NCI-H226 (cell line): ENCODE measurements around the gene URI1.
"Not testable (repeated sequence)": the region's sequence is repeated elsewhere in the genome, so short reads cannot be mapped to it uniquely, and the experiment has no call there.

Experiments
- DNase-seq: peaks from one replicate; pipeline ENCODE4 v3.0.0-alpha.2; 2015

The URI1 gene, protein sequence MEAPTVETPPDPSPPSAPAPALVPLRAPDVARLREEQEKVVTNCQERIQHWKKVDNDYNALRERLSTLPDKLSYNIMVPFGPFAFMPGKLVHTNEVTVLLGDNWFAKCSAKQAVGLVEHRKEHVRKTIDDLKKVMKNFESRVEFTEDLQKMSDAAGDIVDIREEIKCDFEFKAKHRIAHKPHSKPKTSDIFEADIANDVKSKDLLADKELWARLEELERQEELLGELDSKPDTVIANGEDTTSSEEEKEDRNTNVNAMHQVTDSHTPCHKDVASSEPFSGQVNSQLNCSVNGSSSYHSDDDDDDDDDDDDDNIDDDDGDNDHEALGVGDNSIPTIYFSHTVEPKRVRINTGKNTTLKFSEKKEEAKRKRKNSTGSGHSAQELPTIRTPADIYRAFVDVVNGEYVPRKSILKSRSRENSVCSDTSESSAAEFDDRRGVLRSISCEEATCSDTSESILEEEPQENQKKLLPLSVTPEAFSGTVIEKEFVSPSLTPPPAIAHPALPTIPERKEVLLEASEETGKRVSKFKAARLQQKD

GRCh38 chr19:29941828-29942403 is at the start of gene URI1:
URI1 (plus strand) TSS chr19:29942239; CDS start chr19:29942548, 309 bp downstream.
- peak; percentile 72 for DNase-seq

DNA sequence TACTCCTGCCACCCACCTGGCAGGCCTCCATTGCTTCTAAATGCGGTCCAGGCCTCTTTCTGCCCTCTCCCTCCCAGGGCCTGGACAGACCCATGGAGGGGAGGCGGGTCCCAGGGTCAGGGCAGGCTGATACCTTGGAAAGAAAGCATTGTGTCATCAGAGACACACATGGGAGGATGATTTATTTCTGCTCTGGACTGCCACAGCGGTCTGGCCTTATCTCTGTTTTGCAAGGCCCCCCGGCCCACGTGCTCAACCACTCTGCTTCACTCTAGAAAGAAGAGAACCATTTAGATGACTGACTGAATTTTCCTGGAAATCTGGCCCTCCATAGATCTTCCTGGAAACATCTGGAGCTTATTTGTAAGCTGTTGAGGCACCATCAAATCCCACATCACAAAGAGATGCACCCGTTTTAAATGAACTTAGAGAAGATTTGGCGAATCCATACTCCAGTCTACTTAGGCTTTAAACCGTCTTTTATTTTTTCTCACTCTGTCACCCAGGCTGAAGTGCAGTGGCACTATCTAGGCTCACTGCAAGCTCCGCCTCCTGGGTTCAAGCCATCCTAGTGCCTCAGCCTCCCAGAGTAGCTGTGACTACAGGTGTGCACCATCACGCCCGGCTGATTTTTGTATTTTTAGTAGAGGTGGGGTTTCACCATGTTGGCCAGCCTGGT is 48.3 kb upstream of the URI1 start:
- no peak for DNase-seq

DNA sequence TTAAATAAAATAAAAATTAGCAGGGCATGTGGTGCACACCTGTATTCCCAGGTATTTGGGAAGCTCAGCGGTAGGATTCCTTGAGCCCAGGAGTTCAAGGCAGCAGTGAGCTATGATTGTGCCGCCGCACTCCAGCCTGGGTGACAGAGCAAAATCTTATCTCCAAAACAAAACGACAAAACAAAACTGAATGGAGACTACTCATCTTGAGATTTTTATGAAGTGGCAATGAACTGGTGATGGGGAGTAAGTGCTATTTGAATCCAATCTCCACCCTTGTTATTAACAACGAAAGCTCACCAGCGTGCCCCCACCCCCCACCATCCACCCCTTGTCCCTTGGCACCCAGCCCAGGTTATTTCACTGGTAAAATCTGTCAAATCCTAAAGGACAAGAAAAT is 45.2 kb upstream of the URI1 start:
- no peak for DNase-seq

- no peak for DNase-seq
These were observed 44.6 kb upstream of the URI1 start for GRCh38 chr19:29897466-29897865.

- DNase-seq = no peak
These were observed 38.0 kb upstream of the URI1 start for GRCh38 chr19:29904017-29904416.

DNA sequence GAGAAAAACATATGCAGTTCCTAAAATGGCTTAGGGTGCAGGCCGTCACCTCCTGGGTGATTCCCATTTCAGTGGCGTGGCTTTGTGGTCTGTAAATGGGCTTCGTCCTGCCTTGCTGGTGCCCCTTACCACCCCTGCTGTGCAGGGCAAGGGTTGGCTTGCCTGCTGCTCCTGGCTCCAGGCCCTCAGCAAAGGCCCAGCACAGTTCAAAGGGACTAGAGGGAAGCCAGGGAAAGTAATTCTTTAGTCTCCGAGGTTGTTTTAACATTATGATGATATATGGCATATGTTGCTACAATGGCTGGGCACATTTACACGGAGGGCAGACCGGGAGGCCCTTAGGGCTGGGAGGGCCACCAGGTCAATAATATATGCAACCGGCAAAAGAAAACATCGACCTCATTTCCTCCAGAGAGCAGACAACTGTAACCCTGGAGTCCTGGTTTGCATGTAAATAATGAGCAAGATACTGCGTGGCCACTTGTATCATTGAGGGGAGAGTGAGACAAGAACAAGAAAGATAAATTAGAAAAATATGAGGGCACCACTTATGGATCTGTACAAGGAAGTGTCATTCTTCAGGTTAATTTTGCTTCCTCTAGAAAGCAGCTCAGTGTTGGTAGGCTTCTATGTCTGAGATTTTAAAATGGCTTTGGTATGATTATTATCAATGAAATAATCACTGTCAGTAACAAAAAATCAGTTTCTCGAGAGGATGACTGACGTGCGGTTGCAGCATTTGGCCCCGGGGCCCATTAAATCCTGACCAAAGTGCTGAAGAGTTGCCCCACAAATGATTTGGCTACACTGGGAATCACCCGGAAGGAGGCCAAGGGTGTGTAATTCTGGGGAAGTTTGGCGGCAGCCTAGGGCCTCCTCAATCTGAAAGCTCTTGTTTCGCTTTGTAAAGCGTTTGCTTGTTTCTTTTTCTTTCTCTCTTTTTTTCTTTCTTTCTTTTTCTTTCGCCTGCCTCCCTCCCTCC is 32.8 kb upstream of the URI1 start:
- DNase-seq = no peak

DNA sequence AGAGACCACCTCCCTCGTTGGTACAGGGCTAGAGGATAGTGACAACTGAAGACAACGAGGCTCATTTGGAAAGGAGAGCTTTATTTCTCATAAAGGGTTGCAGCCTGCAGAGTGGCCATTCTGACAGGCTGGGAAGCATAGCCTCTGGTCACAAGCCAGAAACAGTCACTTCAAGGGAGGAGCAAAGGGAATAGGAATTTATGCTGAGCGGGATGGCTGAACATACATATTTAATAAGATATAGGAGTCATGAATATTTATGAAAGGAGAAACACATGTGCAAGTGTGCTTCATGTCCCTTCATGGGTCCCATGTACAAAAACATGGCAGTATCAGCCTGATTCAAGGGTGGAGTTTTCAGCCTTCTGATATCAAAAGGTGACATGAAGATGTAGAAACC is 27.1 kb upstream of the URI1 start:
- no peak for DNase-seq

- not testable (repeated sequence) for DNase-seq
These were observed 26.2 kb upstream of the URI1 start for GRCh38 chr19:29915832-29916231.

DNA sequence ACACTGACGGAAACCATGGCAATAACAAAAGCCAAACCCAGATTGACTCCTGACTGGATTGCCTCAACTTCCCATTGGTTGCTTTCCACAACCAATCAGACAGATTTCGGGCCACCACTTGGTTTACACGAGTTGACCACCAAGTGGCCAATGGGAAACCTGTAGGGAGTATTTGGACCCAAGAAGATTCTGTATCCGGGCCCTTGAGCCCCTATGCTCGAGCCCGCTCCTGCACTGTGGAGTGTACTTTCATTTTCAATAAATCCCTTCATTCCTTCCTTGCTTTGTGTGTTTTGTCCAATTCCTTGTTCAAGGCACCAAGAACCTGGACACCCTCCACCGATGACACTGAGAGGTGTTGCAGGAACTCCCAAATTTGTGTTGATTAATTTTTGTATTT is 24.1 kb upstream of the URI1 start:
- no peak for DNase-seq

DNA sequence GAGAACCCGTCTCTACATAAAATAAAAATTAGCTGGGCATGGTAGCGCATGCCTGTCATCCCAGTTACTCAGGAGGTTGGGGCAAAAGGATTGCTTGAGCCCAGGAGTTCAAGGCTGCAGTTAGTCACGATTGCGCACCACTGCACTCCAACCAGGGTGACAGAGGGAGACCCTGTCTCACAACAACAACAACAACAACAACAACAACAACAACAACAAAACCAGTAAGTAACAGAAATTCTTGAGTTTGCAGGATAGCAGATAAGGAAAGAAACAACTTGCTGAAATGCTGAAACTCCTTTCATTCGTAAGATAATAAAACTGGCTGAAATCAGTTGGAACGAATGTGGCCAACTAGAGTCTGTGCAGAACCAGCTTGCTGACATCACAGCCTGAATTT is 23.1 kb upstream of the URI1 start:
- no peak for DNase-seq

GRCh38 chr19:29922972-29923371 is 19.1 kb upstream of the URI1 start:
- no peak for DNase-seq

DNA sequence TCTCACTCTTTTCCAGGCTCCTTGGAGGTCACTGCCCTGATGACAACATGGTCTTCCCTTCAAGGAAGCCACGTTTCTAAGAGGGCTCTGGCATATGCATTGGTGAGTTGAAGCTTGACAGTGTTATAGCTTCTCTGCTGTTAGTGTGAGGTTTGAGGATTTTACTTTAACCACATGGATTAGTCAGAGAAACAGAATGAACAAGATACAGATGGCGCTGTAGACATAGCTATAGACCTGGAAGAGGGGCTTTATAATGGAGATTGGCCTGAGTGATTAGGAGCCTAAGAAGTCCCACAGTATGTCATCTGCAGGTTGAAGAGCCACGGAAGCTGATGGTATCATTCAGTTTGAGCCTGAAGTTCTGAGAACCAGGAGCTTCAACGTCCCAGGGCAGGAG is 18.4 kb upstream of the URI1 start:
- no peak for DNase-seq

DNA sequence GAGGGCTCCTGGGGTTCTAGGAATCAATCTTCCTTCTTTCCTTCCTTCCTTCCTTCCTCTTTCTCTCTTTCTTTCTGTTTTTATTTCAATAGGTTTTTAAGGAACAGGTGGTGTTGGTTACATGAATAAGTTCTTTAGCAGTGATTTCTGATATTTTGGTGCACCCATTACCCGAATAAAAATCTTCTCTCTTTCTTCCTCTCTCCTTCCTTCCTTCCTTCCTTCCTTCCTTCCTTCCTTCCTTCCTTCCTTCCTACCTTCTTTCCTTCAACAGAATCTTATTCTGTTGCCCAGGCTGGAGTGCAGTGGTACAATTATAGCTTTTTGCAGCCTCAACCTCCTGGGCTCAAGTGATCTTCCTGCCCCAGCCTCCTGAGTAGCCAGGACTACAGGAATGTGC is 16.0 kb upstream of the URI1 start:
- DNase-seq = no peak

DNA sequence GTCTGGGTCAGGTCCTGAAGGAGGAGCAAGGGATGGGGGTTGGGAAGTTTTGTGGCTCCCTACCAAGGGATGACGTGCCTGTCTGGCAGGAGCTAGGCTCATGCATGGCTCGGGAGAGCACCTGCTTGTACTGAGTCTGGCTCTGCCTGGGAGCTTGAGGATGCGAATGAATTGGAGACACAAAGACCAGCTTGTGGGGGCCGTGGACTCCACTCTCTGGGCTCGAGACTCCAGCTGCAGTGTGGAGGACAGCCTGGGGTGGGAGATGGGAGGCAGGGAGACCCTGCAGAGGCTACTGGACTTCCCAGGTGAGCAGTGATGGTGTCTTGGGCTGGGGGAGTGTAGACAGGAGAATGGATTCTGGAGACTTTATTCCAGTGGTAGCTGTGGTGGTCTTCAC is 15.2 kb upstream of the URI1 start:
- no peak for DNase-seq

- no peak for DNase-seq
These were observed 14.0 kb upstream of the URI1 start for GRCh38 chr19:29927944-29928625.

DNA sequence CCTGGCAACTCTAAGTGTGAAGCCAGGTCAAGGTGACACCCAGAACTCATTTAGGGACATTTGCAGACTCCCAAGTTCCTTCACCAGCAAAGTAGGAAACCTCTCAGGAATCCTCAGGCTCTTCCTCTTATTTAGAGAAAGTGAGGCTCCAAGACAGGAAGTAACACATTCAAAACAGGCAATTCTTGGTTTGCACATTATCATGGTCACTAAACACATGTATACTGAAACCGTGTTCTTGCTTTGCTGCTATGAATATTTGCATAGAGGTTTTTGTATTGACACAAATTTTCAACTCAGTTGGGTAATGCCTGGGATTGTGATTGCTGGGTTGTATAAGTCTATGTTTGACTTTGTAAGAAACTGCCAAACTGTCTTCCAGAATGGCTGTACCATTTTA is 13.2 kb upstream of the URI1 start:
- no peak for DNase-seq

DNA sequence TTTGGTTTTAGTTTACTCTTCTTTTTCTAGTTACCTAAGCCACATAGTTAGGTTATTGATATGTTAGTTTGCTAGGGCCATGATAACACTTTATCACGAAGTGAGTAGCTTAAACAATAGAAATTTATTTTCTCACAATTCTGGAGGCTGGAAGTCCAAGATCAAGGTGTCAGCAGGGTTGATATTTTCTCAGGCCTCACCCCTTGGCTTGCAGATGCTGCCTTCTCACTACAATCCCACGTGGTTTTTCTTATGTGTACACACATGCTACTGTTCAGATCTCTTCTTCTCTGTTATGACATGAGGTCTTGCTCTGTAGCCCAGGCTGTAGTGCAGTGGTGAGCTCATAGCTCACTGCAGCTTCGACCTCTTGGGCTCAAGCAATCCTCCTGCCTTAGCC is 7.8 kb upstream of the URI1 start:
- no peak for DNase-seq

DNA sequence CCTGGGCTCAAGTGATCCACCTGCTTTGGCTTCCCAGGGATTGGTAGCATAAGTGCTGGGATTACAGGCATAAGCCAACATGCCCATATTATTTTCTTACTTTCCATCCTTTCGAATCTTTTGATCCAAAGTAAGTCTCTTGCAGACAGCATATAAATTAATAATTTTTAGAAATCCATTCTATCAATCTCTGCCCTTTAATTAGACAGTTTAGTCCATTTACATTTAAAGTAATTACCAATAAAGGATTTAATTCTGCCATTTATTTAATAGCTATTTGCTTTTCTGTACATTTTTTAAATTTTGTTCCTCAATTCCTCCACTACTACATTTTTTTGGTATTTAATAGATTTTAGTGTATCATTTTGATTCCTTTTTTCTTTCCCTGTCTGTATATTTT is 7.3 kb upstream of the URI1 start:
- DNase-seq = no peak

DNA sequence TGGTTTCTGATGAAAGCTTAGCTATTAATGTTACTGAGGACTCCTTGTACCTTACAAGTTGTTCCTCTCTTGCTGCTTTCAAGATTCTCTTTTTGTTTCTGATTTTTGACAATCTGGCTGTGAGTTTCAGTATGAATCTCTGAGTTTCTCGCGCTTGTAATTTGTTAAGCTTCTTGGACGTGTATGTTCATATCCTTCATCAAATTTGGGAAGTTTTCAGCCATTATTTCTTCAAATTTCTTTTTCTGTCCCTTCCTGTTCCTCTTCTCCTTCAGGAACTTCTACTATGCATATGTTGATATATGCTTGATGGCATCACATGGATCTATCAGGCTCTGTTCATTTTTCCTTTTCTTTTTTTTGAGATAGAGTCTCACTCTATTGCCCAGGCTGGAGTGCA is 5.6 kb upstream of the URI1 start:
- DNase-seq = no peak

- DNase-seq = no peak
These were observed 2.4 kb upstream of the URI1 start for GRCh38 chr19:29939628-29940027.

- no peak for DNase-seq
These were observed 961 bp upstream of the URI1 start for GRCh38 chr19:29940971-29941585.
